Breast epithelium (tissue), 4 donors: Measurements from ENCODE around the gene MRO. TPM values are rescaled to one million over a fixed set of nuclear protein-coding genes. Genes with fewer than 3 reads are reported as not detected.

Experiments
- DNase-seq, 2 donors: peaks; one replicate each; pipeline ENCODE4 v3.0.0-alpha.2; 2019; ENCODE audit warnings: low spot score in 2 of 2
- H3K27ac ChIP-seq, 2 donors: fragments of 200-600 bp; sonication (generic) in 1 of 2; one replicate each; pipeline ENCODE4 v1.5.1; 2016 to 2019; ENCODE audit warnings: mild to moderate bottlenecking in 1 of 2
- H3K27me3 ChIP-seq, 2 donors: fragments of 200-600 bp; sonication (generic) in 1 of 2; one replicate each; pipeline versions ENCODE4 v1.5.1 to v1.6.0; 2017 to 2019; ENCODE audit warnings: control low read depth in 1 of 2, mild to moderate bottlenecking in 1 of 2
- H3K36me3 ChIP-seq: fragments of 200-600 bp; one replicate; pipeline ENCODE4 v1.5.1; 2019
- H3K4me1 ChIP-seq, 2 donors: fragments of 200-600 bp; sonication (generic); one replicate each; pipeline ENCODE4 v1.5.1; 2016 to 2019; ENCODE audit warnings: control low read depth in 1 of 2
- H3K4me3 ChIP-seq, 3 donors: fragments of 200-600 bp; sonication (generic); 1 replicate in 2 of 3; 2 replicates in 1 of 3; pipeline ENCODE4 v1.5.1; 2016 to 2019; ENCODE audit warnings: mild to moderate bottlenecking in 3 of 3, moderate library complexity in 2 of 3
- H3K9me3 ChIP-seq, 2 donors: fragments of 200-600 bp; sonication (generic) in 1 of 2; one replicate each; pipeline ENCODE4 v1.5.1; 2016 to 2019; ENCODE audit warnings: control low read depth in 1 of 2
- POLR2A ChIP-seq: fragments of 450-650 bp; IDR thresholded peaks from one replicate; pipeline ENCODE4 v1.6.1; 2016; ENCODE audit warnings: antibody characterized with exemption, mild to moderate bottlenecking, moderate library complexity
- POLR2AphosphoS5 ChIP-seq, 3 donors: sonication (generic); formaldehyde crosslinking; IDR thresholded peaks; one replicate each; pipeline ENCODE4 v1.6.1; 2017; ENCODE audit warnings: antibody characterized with exemption in 3 of 3
- intact Hi-C: fragments of 100-400 bp; cut with DNase I; formaldehyde crosslinking; loops from one replicate; pipeline ENCODE4 v1.15.1; 2023; ENCODE audit warnings: low total_unique reads
- total RNA-seq, 3 donors: library from RNA; depleted of rRNA; stranded (reverse); fragments of >200 nt; gene quantifications; one replicate each; pipeline ENCODE4 v1.1.0, GENCODE V29; 2016
- TF ChIP-seq, protein P1 (sequence below), 3 donors: fragments of 450-650 bp; IDR thresholded peaks; one replicate each; pipeline ENCODE4 v1.5.1; 2016 to 2017; ENCODE audit warnings: antibody characterized with exemption in 3 of 3, mild to moderate bottlenecking in 3 of 3, moderate library complexity in 3 of 3

Gene MRO
- total RNA-seq, 3 donors from 2014 or later: 0.59 to 3.0 (median 0.66) TPM

DNA sequence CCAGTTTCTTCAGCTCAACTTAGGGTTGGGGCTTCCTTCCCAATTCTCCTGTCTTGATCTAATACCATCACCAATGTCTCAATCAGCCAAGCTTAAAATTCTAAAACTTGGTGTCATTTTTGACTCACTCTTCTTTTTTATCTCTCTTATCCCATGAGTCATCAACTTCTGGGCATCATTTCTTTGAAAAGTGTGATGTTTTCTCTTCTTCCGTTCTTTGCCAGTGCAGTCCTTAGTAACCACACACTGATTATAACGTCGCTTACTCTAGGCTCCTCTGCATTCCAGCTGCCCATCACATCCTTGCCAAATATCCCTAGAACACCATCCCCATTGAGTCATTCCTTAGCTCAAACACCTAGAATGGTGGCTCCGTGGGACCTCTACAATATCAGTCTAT lies 27.4 kb upstream of the MRO start:
- no peaks in the 10 kb centered on the region for H3K27me3 ChIP-seq
- H3K4me1 ChIP-seq: no peaks in the 10 kb centered on the region
- no peak for DNase-seq
- no peak overlapping the region for H3K4me3 ChIP-seq
- intact Hi-C loops: no loop called here
- TF ChIP-seq POLR2A (no peak), POLR2AphosphoS5 (IDR thresholded peaks at IDR 0.05) (no peak)
- TF ChIP-seq, protein P1, sequence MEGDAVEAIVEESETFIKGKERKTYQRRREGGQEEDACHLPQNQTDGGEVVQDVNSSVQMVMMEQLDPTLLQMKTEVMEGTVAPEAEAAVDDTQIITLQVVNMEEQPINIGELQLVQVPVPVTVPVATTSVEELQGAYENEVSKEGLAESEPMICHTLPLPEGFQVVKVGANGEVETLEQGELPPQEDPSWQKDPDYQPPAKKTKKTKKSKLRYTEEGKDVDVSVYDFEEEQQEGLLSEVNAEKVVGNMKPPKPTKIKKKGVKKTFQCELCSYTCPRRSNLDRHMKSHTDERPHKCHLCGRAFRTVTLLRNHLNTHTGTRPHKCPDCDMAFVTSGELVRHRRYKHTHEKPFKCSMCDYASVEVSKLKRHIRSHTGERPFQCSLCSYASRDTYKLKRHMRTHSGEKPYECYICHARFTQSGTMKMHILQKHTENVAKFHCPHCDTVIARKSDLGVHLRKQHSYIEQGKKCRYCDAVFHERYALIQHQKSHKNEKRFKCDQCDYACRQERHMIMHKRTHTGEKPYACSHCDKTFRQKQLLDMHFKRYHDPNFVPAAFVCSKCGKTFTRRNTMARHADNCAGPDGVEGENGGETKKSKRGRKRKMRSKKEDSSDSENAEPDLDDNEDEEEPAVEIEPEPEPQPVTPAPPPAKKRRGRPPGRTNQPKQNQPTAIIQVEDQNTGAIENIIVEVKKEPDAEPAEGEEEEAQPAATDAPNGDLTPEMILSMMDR (IDR thresholded peaks at IDR 0.05): no peak
- no peak overlapping the region for H3K27ac ChIP-seq
- no peaks in the 10 kb centered on the region for H3K36me3 ChIP-seq
- H3K9me3 ChIP-seq: no peaks in the 10 kb centered on the region

DNA sequence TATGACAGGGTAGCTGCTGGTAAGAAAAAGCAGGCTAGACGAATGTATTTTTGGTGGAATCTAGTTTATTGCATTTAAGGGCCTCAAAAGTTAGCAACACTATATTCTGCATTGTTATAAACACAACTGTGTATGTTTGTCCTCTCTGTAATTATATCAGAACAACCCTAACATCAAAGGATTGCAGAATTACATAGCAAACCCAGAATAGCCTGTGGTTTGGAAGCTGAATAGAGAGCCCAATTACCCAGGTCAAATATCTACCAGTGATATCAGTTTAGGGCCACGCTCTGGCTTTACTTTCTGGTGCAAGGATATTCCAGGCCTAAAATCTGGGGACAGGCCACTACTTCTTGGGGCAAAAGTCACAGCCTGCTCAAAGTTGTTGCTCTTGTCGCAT lies 25.1 kb upstream of the MRO start:
- Histone ChIP-seq H3K9me3 (no peaks in the 10 kb centered on the region), H3K4me1 (no peaks in the 10 kb centered on the region)

DNA sequence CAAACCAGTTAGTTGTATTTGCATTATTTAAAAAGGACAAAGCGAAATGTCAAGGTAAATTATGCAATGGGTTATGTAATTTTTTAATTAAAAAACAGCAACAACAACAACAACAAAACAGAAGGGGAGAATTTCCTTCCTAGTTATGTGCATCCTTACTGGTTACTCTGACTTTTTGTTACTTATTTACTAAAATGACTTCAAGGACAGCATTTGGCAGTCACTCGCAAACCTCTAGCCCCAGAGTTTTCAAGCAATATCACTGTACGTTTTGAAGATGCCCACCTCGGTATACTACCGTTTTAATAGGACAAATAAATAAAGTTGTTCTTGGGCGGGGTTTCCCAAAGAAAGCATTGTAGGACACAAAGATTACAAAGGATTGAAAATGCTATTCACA lies 24.7 kb upstream of the MRO start:
- H3K4me1 ChIP-seq: no peaks in the 10 kb centered on the region
- no peak for DNase-seq
- intact Hi-C loops: no loop called here
- TF ChIP-seq POLR2AphosphoS5 (IDR thresholded peaks at IDR 0.05) (no peak), POLR2A (no peak)
- TF ChIP-seq, protein P1 (IDR thresholded peaks at IDR 0.05): no peak
- H3K4me3 ChIP-seq: no peak overlapping the region
- no peaks in the 10 kb centered on the region for H3K9me3 ChIP-seq
- H3K27me3 ChIP-seq: no peaks in the 10 kb centered on the region
- H3K27ac ChIP-seq: no peak overlapping the region
- H3K36me3 ChIP-seq: no peaks in the 10 kb centered on the region

More for the DNA sequence above, 25.1 kb upstream of the MRO start:
- no peak overlapping the region for H3K27ac ChIP-seq
- H3K27me3 ChIP-seq: no peaks in the 10 kb centered on the region
- TF ChIP-seq, protein P1 (IDR thresholded peaks at IDR 0.05): no peak
- TF ChIP-seq POLR2AphosphoS5 (IDR thresholded peaks at IDR 0.05): no peak
- TF ChIP-seq POLR2A: no peak
- intact Hi-C loops: no loop called here
- H3K36me3 ChIP-seq: no peaks in the 10 kb centered on the region
- H3K4me3 ChIP-seq: no peak overlapping the region
- DNase-seq: no peak

DNA sequence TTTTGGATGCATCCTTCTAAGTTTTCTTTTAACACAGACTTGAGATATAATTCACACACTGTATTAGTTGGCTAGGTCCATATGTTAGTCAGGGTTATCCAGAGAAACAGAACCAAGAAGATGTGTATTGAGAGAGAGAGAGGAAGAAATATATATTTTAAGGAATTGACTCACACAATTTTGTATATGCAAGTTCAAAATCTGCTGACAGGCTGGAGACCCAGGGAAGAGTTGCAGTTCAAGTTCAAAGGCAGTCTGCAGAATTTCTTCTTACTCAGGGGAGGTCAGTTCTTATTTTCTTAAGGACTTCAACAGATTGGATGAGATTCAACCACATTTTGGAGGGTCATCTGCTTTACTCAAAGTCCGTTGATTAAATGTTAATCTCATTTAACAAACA lies 23.0 kb upstream of the MRO start:
- TF ChIP-seq, protein P1 (IDR thresholded peaks at IDR 0.05): no peak
- TF ChIP-seq POLR2AphosphoS5 (IDR thresholded peaks at IDR 0.05) (no peak), POLR2A (no peak)
- intact Hi-C loops: no loop called here

DNA sequence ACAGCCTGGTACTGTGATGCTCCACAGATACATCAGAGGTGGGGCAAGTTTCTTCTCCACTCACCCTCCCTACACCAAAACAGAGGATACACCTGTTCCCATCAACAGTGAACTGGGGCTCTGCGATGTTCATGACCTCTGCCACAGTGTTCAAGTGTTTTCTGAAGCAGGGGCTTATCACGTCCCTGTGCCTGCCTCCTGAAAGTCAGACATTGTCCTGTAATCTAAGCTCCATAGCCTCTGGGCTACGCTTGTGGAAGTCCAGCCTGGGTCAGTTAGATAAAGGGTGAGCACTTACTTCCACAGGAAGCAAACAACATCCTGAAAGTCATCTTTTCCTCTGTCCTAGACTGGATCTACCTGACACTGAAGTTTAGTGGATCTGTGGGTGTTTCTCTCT lies 20.2 kb upstream of the MRO start:
- TF ChIP-seq, protein P1 (IDR thresholded peaks at IDR 0.05): no peak
- no peak for TF ChIP-seq POLR2A
- TF ChIP-seq POLR2AphosphoS5 (IDR thresholded peaks at IDR 0.05): no peak
- intact Hi-C loops: no loop called here
- DNase-seq: no peak
- no peaks in the 10 kb centered on the region for H3K36me3 ChIP-seq
- no peaks in the 10 kb centered on the region for H3K4me1 ChIP-seq
- no peaks in the 10 kb centered on the region for H3K27me3 ChIP-seq
- no peak overlapping the region for H3K4me3 ChIP-seq
- no peaks in the 10 kb centered on the region for H3K9me3 ChIP-seq
- H3K27ac ChIP-seq: no peak overlapping the region

More for the DNA sequence above, 23.0 kb upstream of the MRO start:
- Histone ChIP-seq H3K4me3 (no peak overlapping the region), H3K27me3 (no peaks in the 10 kb centered on the region), H3K27ac (no peak overlapping the region), H3K9me3 (no peaks in the 10 kb centered on the region), H3K36me3 (no peaks in the 10 kb centered on the region), H3K4me1 (no peaks in the 10 kb centered on the region)
- no peak for DNase-seq
